Activated B cell treated with CpG ODN at 0.5 μM for 24 hours (primary cell): Measurements from ENCODE around the gene LATS2. TPM values are rescaled to one million over a fixed set of nuclear protein-coding genes. Genes with fewer than 3 reads are reported as not detected.
"Not testable (repeated sequence)": the region's sequence is repeated elsewhere in the genome, so short reads cannot be mapped to it uniquely, and the experiment has no call there.

Experiments
- ATAC-seq: fragments of 200-7000 bp; cut with Tn5 transposase; one replicate; pipeline ENCODE4 v1.10.0; 2021; ENCODE audit warnings: low read depth, mild to moderate bottlenecking, moderate library complexity
- CTCF ChIA-PET: fragments of 350-600 bp; sonication (Branson Sonifier 250); formaldehyde crosslinking; loops from one replicate; lab custom pipeline; 2021; ENCODE audit warnings: antibody characterized with exemption; lab: Charles Lee
- POLR2A ChIA-PET: fragments of 350-600 bp; sonication (Branson Sonifier 250); formaldehyde crosslinking; loops from one replicate; lab custom pipeline; 2021; ENCODE audit warnings: antibody characterized with exemption; lab: Charles Lee
- DNase-seq: peaks from one replicate; pipeline ENCODE4 v3.0.0; 2022
- H3K27ac Mint-ChIP-seq: one replicate; pipeline ENCODE4 v1.8.0; 2020; ENCODE audit warnings: mixed read lengths
- H3K27me3 Mint-ChIP-seq: one replicate; pipeline ENCODE4 v1.8.0; 2021; ENCODE audit warnings: mixed read lengths
- H3K36me3 Mint-ChIP-seq: one replicate; pipeline ENCODE4 v1.8.0; 2021; ENCODE audit warnings: low read depth, mixed read lengths
- H3K4me1 Mint-ChIP-seq: one replicate; pipeline ENCODE4 v1.8.0; 2021; ENCODE audit warnings: mixed read lengths
- H3K4me3 Mint-ChIP-seq: one replicate; pipeline ENCODE4 v1.8.0; 2020; ENCODE audit warnings: mild to moderate bottlenecking, mixed read lengths
- H3K9me3 Mint-ChIP-seq: one replicate; pipeline ENCODE4 v1.8.0; 2020; ENCODE audit warnings: mixed read lengths
- intact Hi-C: fragments of 100-400 bp; cut with micrococcal nuclease; formaldehyde crosslinking; loops from one replicate; pipeline ENCODE4 v1.15.1; 2024
- total RNA-seq: library from RNA; stranded (reverse); gene quantifications from 2 replicates; pipeline ENCODE4 v1.2.3, GENCODE V29; 2022
- TF ChIP-seq, protein P1 (sequence below): fragments of 200-600 bp; IDR thresholded peaks from one replicate; pipeline ENCODE4 v1.8.0; 2022; ENCODE audit warnings: antibody characterized with exemption, mild to moderate bottlenecking

LATS2 gene
- total RNA-seq, 1 donor from 2014 or later = 1.7 TPM

GRCh38 chr13:20940083-20940482 is 121.3 kb downstream of the LATS2 start:
- intact Hi-C loops = loop anchor here (10.0 kb wide), 1 partner anchor 135 kb away; no protein-coding TSS in a partner anchor
- H3K9me3 Mint-ChIP-seq = no peaks in the 10 kb centered on the region
- no peaks in the 10 kb centered on the region for H3K36me3 Mint-ChIP-seq
- TF ChIP-seq, protein P1, sequence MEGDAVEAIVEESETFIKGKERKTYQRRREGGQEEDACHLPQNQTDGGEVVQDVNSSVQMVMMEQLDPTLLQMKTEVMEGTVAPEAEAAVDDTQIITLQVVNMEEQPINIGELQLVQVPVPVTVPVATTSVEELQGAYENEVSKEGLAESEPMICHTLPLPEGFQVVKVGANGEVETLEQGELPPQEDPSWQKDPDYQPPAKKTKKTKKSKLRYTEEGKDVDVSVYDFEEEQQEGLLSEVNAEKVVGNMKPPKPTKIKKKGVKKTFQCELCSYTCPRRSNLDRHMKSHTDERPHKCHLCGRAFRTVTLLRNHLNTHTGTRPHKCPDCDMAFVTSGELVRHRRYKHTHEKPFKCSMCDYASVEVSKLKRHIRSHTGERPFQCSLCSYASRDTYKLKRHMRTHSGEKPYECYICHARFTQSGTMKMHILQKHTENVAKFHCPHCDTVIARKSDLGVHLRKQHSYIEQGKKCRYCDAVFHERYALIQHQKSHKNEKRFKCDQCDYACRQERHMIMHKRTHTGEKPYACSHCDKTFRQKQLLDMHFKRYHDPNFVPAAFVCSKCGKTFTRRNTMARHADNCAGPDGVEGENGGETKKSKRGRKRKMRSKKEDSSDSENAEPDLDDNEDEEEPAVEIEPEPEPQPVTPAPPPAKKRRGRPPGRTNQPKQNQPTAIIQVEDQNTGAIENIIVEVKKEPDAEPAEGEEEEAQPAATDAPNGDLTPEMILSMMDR = no peak
- ChIA-PET POLR2A (no interaction called here), CTCF (no interaction called here)
- no peak overlapping the region for H3K27ac Mint-ChIP-seq
- peaks cover 21% of the 10 kb centered on the region for H3K27me3 Mint-ChIP-seq
- no peak for DNase-seq
- no peak for ATAC-seq
- no peak overlapping the region for H3K4me3 Mint-ChIP-seq
- H3K4me1 Mint-ChIP-seq = no peaks in the 10 kb centered on the region

- no peak overlapping the region for H3K4me3 Mint-ChIP-seq
- no peaks in the 10 kb centered on the region for H3K4me1 Mint-ChIP-seq
- H3K27ac Mint-ChIP-seq = no peak overlapping the region
- ATAC-seq (no peak), DNase-seq (no peak)
- ChIA-PET CTCF (no interaction called here), POLR2A (no interaction called here)
- H3K36me3 Mint-ChIP-seq = no peaks in the 10 kb centered on the region
- no peaks in the 10 kb centered on the region for H3K9me3 Mint-ChIP-seq
- H3K27me3 Mint-ChIP-seq = peaks cover 17% of the 10 kb centered on the region
- intact Hi-C loops = loop anchor here (10.0 kb wide), 1 partner anchor 135 kb away; no protein-coding TSS in a partner anchor
- TF ChIP-seq, protein P1 = no peak
Observed at GRCh38 chr13:20939662-20940061, 121.7 kb downstream of the LATS2 start.

DNA sequence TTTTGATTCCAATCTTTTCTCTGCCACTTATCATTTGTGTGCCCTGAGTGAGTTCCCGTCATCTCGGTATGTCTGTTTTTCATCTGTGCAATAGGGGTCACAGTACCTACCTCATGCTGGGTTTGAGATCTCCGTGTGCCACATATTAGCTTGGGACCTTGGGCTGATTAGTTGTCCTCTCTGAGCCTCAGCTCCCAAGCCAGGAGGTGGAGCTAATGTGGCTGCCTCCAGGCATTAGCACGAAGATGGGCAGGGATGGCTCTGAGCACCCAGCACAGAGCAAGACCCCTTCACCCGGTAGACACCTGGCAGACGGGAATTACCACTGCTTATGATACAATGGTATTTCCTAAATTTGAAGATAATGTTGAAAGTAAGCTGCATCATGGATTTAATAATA is 123.1 kb downstream of the LATS2 start:
- H3K9me3 Mint-ChIP-seq = no peaks in the 10 kb centered on the region
- peaks cover 12% of the 10 kb centered on the region for H3K27me3 Mint-ChIP-seq
- no peak for ATAC-seq
- H3K27ac Mint-ChIP-seq = no peak overlapping the region
- POLR2A ChIA-PET = no interaction called here
- TF ChIP-seq, protein P1 = no peak
- CTCF ChIA-PET = no interaction called here
- no peak overlapping the region for H3K4me3 Mint-ChIP-seq
- DNase-seq = no peak
- no peaks in the 10 kb centered on the region for H3K36me3 Mint-ChIP-seq
- no peaks in the 10 kb centered on the region for H3K4me1 Mint-ChIP-seq
- intact Hi-C loops = no loop called here

GRCh38 chr13:20927596-20928257 is 133.7 kb downstream of the LATS2 start:
- ATAC-seq (no peak), DNase-seq (no peak)
- no peak overlapping the region for H3K27ac Mint-ChIP-seq
- H3K36me3 Mint-ChIP-seq = no peaks in the 10 kb centered on the region
- intact Hi-C loops = loop anchor here (10.0 kb wide), 1 partner anchor 103 kb away; no protein-coding TSS in a partner anchor
- H3K27me3 Mint-ChIP-seq = no peaks in the 10 kb centered on the region
- ChIA-PET CTCF (interaction anchor here (6.9 kb wide), 1 partner anchor 434 kb away, joined by 73 read pairs; no protein-coding TSS in a partner anchor), POLR2A (interaction anchor here (0.6 kb wide), 1 partner anchor 1066 kb away, joined by 4 read pairs; no protein-coding TSS in a partner anchor)
- H3K4me3 Mint-ChIP-seq = no peak overlapping the region
- TF ChIP-seq, protein P1 = no peak
- no peaks in the 10 kb centered on the region for H3K9me3 Mint-ChIP-seq
- H3K4me1 Mint-ChIP-seq = no peaks in the 10 kb centered on the region

DNA sequence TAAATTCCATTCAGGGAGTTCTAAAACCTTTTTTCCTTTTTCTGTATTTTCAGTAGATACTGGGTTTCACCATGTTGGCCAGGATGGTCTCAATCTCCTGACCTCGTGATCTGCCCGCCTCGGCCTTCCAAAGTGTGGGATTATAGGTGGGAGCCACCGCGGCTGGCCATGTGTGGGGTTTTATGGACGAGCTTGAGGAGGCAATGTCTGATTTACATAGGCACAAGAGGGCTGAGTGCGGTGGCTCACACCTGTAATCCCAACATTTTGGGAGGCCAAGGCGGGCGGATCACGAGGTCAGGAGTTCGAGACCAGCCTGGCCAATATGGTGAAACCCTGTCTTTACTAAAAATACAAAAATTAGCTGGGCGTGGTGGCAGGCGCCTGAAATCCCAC is 136.0 kb downstream of the LATS2 start:
- H3K36me3 Mint-ChIP-seq, ATAC-seq, POLR2A ChIA-PET, H3K4me3 Mint-ChIP-seq, DNase-seq, H3K9me3 Mint-ChIP-seq, H3K27ac Mint-ChIP-seq, H3K27me3 Mint-ChIP-seq, H3K4me1 Mint-ChIP-seq: not testable (repeated sequence)
- intact Hi-C loops = loop anchor here (1.0 to 10.0 kb wide), 4 partner anchors 101 to 728 kb away; no protein-coding TSS in a partner anchor
- CTCF ChIA-PET = interaction anchor here (0.6 to 6.9 kb wide), 6 partner anchors 11 to 741 kb away, joined by 3 to 73 read pairs (median 6); no protein-coding TSS in a partner anchor
